SK-N-SH treated with all-trans-retinoic acid at 6 μM for 48 hours (cell line): ENCODE measurements around the gene TBC1D12.
"Not testable (repeated sequence)": the region's sequence is repeated elsewhere in the genome, so short reads cannot be mapped to it uniquely, and the experiment has no call there.

Source experiments
- ATAC-seq: fragments of 200-7000 bp; cut with Tn5 transposase; 3 replicates; pipeline ENCODE4 v1.9.1; 2020; ENCODE audit warnings: mild to moderate bottlenecking, moderate library complexity
- ARNTL ChIP-seq: fragments of 450-650 bp; formaldehyde crosslinking; IDR thresholded peaks from 2 replicates; pipeline ENCODE4 v1.5.0; 2020; ENCODE audit warnings: low read depth, mild to moderate bottlenecking, moderate library complexity, borderline replicate concordance
- BACH2 ChIP-seq: fragments of 250-450 bp; sonication (Bioruptor Pico); IDR thresholded peaks from 2 replicates; pipeline ENCODE4 v1.9.0; 2021; ENCODE audit warnings: mild to moderate bottlenecking, borderline replicate concordance
- CSDC2 ChIP-seq: fragments of 250-450 bp; sonication (Bioruptor Pico); IDR thresholded peaks from 2 replicates; pipeline ENCODE4 v1.5.0; 2020; ENCODE audit warnings: mild to moderate bottlenecking, moderate library complexity
- CSRNP3 ChIP-seq: fragments of 250-450 bp; sonication (Bioruptor Pico); IDR thresholded peaks from 2 replicates; pipeline ENCODE4 v1.5.1; 2021; ENCODE audit warnings: mild to moderate bottlenecking, moderate library complexity
- ESRRG ChIP-seq: fragments of 250-450 bp; sonication (Bioruptor Pico); IDR thresholded peaks from 2 replicates; pipeline ENCODE4 v1.6.1; 2021; ENCODE audit warnings: mild to moderate bottlenecking
- GLIS3 ChIP-seq: fragments of 250-450 bp; sonication (Bioruptor Pico); IDR thresholded peaks from 2 replicates; pipeline ENCODE4 v1.5.0; 2020; ENCODE audit warnings: mild to moderate bottlenecking, moderate library complexity
- OSR1 ChIP-seq: fragments of 250-450 bp; sonication (Bioruptor Pico); IDR thresholded peaks from 2 replicates; pipeline ENCODE4 v1.8.0; 2022; ENCODE audit warnings: moderate library complexity, mild to moderate bottlenecking, inconsistent platforms
- PATZ1 ChIP-seq: fragments of 250-450 bp; sonication (Bioruptor Pico); IDR thresholded peaks from 2 replicates; pipeline ENCODE4 v1.8.0; 2020; ENCODE audit warnings: mild to moderate bottlenecking, moderate library complexity, borderline replicate concordance
- PPARA ChIP-seq: fragments of 250-450 bp; sonication (Bioruptor Pico); IDR thresholded peaks from 2 replicates; pipeline ENCODE4 v1.5.0; 2020; ENCODE audit warnings: mild to moderate bottlenecking, borderline replicate concordance
- RARB ChIP-seq: fragments of 250-450 bp; sonication (Bioruptor Pico); IDR thresholded peaks from 2 replicates; pipeline ENCODE4 v1.8.0; 2021; ENCODE audit warnings: mild to moderate bottlenecking, moderate library complexity
- SNAI2 ChIP-seq: fragments of 250-450 bp; sonication (Bioruptor Pico); IDR thresholded peaks from 2 replicates; pipeline ENCODE4 v1.5.0; 2020; ENCODE audit warnings: mild to moderate bottlenecking, moderate library complexity
- TCF4 ChIP-seq: fragments of 250-450 bp; sonication (Bioruptor Pico); IDR thresholded peaks from 2 replicates; pipeline ENCODE4 v1.8.0; 2021; ENCODE audit warnings: mild to moderate bottlenecking, moderate library complexity, borderline replicate concordance
- TOX ChIP-seq: fragments of 250-450 bp; sonication (Bioruptor Pico); IDR thresholded peaks from 2 replicates; pipeline ENCODE4 v1.8.0; 2021; ENCODE audit warnings: mild to moderate bottlenecking, moderate library complexity, borderline replicate concordance
- ZC3H10 ChIP-seq: fragments of 250-450 bp; sonication (Bioruptor Pico); IDR thresholded peaks from 2 replicates; pipeline ENCODE4 v1.5.1; 2021; ENCODE audit warnings: mild to moderate bottlenecking, moderate library complexity
- ZFP3 ChIP-seq: fragments of 250-450 bp; sonication (Bioruptor Pico); IDR thresholded peaks from 2 replicates; pipeline ENCODE4 v1.5.0; 2020; ENCODE audit warnings: mild to moderate bottlenecking, moderate library complexity
- ZNF565 ChIP-seq: fragments of 450-650 bp; formaldehyde crosslinking; conservative IDR thresholded peaks from 2 replicates; pipeline ENCODE4 v1.5.0; 2020; ENCODE audit warnings: low read depth, mild to moderate bottlenecking, moderate library complexity
- ZNF70 ChIP-seq: fragments of 450-650 bp; formaldehyde crosslinking; IDR thresholded peaks from 2 replicates; pipeline ENCODE4 v1.5.0; 2020; ENCODE audit warnings: mild to moderate bottlenecking, moderate library complexity
- ZNF8 ChIP-seq: fragments of 450-650 bp; formaldehyde crosslinking; IDR thresholded peaks from 2 replicates; pipeline ENCODE4 v1.5.0; 2020; ENCODE audit warnings: mild to moderate bottlenecking, moderate library complexity
- TF ChIP-seq, protein P1 (sequence below): fragments of 250-450 bp; sonication (Bioruptor Pico); IDR thresholded peaks from 2 replicates; pipeline ENCODE4 v1.8.0; 2021; ENCODE audit warnings: low read depth, mild to moderate bottlenecking, moderate library complexity, borderline replicate concordance
- TF ChIP-seq, protein P2 (sequence below): fragments of 250-450 bp; sonication (Bioruptor Pico); IDR thresholded peaks from 2 replicates; pipeline ENCODE4 v1.5.0; 2020; ENCODE audit warnings: mild to moderate bottlenecking, moderate library complexity
- TF ChIP-seq, protein P3 (sequence below): fragments of 250-450 bp; sonication (Bioruptor Pico); IDR thresholded peaks from 2 replicates; pipeline ENCODE4 v1.5.1; 2020; ENCODE audit warnings: low read depth, mild to moderate bottlenecking, moderate library complexity

The TBC1D12 gene

DNA sequence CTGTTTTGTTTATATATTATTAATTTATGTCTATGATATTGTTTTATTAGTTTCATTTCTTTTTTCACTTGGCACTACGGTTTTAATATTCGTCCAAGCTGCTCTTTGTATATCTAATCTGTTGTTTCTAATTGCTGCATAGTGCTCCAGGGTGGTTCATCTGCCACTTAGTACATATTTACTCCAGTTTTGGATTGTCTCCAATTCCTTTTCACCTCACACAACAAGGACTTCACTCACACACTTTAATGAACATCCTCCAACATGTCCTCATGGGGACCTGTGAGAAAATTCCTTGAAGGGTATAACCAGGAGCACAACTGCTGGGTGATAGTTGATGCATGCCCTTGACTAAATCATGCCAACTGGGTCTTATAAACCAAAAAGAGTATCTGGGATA is 25.5 kb upstream of the TBC1D12 start:
- no peak for TF ChIP-seq ZFP3 (CRISPR knock-in tag)
- TF ChIP-seq CSRNP3 (CRISPR knock-in tag) = no peak
- TF ChIP-seq ZNF70 (CRISPR knock-in tag) = no peak
- no peak for TF ChIP-seq ESRRG
- ATAC-seq = no peak

GRCh38 chr10:94383530-94383929 is 18.8 kb upstream of the TBC1D12 start:
- TF ChIP-seq ESRRG (no peak), RARB (CRISPR knock-in tag) (no peak), SNAI2 (CRISPR knock-in tag) (no peak), GLIS3 (no peak), ZFP3 (CRISPR knock-in tag) (no peak), ZNF8 (CRISPR knock-in tag) (no peak), OSR1 (no peak), CSDC2 (no peak), TCF4 (no peak), PATZ1 (no peak), PPARA (CRISPR knock-in tag) (no peak), ZC3H10 (CRISPR knock-in tag) (no peak), ARNTL (CRISPR knock-in tag) (no peak), TOX (no peak), ZNF565 (CRISPR knock-in tag) (no peak), BACH2 (CRISPR knock-in tag) (no peak), CSRNP3 (CRISPR knock-in tag) (no peak)
- TF ChIP-seq, protein P1, sequence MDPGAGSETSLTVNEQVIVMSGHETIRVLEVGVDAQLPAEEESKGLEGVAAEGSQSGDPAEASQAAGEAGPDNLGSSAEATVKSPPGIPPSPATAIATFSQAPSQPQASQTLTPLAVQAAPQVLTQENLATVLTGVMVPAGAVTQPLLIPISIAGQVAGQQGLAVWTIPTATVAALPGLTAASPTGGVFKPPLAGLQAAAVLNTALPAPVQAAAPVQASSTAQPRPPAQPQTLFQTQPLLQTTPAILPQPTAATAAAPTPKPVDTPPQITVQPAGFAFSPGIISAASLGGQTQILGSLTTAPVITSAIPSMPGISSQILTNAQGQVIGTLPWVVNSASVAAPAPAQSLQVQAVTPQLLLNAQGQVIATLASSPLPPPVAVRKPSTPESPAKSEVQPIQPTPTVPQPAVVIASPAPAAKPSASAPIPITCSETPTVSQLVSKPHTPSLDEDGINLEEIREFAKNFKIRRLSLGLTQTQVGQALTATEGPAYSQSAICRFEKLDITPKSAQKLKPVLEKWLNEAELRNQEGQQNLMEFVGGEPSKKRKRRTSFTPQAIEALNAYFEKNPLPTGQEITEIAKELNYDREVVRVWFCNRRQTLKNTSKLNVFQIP (CRISPR knock-in tag) = no peak
- TF ChIP-seq, protein P2, sequence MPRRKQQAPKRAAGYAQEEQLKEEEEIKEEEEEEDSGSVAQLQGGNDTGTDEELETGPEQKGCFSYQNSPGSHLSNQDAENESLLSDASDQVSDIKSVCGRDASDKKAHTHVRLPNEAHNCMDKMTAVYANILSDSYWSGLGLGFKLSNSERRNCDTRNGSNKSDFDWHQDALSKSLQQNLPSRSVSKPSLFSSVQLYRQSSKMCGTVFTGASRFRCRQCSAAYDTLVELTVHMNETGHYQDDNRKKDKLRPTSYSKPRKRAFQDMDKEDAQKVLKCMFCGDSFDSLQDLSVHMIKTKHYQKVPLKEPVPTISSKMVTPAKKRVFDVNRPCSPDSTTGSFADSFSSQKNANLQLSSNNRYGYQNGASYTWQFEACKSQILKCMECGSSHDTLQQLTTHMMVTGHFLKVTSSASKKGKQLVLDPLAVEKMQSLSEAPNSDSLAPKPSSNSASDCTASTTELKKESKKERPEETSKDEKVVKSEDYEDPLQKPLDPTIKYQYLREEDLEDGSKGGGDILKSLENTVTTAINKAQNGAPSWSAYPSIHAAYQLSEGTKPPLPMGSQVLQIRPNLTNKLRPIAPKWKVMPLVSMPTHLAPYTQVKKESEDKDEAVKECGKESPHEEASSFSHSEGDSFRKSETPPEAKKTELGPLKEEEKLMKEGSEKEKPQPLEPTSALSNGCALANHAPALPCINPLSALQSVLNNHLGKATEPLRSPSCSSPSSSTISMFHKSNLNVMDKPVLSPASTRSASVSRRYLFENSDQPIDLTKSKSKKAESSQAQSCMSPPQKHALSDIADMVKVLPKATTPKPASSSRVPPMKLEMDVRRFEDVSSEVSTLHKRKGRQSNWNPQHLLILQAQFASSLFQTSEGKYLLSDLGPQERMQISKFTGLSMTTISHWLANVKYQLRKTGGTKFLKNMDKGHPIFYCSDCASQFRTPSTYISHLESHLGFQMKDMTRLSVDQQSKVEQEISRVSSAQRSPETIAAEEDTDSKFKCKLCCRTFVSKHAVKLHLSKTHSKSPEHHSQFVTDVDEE (CRISPR knock-in tag) = no peak
- TF ChIP-seq, protein P3, sequence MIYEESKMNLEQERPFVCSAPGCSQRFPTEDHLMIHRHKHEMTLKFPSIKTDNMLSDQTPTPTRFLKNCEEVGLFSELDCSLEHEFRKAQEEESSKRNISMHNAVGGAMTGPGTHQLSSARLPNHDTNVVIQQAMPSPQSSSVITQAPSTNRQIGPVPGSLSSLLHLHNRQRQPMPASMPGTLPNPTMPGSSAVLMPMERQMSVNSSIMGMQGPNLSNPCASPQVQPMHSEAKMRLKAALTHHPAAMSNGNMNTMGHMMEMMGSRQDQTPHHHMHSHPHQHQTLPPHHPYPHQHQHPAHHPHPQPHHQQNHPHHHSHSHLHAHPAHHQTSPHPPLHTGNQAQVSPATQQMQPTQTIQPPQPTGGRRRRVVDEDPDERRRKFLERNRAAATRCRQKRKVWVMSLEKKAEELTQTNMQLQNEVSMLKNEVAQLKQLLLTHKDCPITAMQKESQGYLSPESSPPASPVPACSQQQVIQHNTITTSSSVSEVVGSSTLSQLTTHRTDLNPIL (CRISPR knock-in tag) = no peak
- TF ChIP-seq, all 23 proteins: peak for 0
- no peak for ATAC-seq

DNA sequence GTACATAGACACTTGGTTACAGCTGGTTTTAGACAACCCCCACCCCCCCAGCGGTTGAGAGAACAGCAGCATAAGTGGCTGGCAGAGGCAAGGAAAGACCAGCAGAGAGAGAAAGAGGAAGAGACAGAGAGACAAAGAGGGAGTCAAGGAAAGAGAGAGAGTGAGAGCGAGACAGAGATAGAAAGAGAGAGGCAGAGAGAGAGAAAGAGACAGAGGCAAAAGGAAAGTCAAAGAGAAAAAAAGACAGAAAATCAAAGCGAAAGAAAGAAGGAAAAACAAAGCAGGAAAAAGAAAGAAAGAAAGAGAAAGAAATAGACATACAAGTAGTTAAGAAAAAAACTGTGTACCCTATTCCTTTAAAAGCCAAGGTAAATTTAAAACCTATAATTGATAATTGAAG is 16.6 kb upstream of the TBC1D12 start:
- not testable (repeated sequence) for ATAC-seq

GRCh38 chr10:94392117-94392516 is 10.2 kb upstream of the TBC1D12 start:
- not testable (repeated sequence) for ATAC-seq
